Activated effector memory CD4-positive, alpha-beta T cell treated with anti-CD3 and anti-CD28 coated beads, Interleukin-2, amount 50 U/mL, for 16 hours (primary cell): ENCODE results near the gene HDAC11.
"Not testable (repeated sequence)": the region's sequence is repeated elsewhere in the genome, so short reads cannot be mapped to it uniquely, and the experiment has no call there.

Experiments
- DNase-seq: peaks from one replicate; pipeline ENCODE4 v3.0.0-alpha.2; 2020

Gene HDAC11, protein sequence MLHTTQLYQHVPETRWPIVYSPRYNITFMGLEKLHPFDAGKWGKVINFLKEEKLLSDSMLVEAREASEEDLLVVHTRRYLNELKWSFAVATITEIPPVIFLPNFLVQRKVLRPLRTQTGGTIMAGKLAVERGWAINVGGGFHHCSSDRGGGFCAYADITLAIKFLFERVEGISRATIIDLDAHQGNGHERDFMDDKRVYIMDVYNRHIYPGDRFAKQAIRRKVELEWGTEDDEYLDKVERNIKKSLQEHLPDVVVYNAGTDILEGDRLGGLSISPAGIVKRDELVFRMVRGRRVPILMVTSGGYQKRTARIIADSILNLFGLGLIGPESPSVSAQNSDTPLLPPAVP

DNA sequence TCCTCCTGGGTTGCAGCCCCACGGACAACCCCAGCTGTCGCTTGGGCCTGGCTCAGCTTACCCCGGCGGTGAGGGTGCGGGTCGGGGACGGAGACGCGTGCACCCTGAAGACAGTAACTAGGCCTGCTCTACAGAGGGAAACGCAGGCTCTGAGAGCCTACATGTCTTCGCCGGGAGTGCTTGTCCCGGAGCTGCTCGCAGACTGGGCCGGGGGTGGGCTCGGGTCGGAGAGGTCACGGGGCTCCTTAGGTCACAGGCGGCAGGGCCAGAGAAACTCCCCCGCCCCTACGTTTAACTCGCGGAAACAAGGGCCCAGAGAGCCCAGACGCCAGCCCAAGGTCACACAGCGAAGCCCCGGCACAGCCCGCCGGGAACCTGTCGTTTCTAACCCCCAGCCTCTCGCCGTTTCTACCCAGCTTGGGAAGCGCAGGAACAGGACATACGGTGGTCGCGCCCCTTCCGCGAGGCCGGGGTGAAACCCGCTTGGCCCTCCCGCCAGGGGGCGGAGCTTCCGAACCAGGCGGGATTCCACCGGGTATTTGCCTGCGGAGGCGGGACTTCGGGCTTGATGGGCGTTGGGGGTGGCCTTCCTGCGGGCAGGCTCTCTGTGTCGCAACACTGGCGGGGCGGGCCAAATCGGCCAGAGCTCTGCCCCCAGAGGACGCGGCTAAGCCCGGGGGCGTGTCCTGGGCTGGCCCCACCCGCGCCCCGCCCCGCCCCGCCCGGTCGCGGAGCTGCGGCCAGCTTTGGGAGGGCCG is at the start of gene HDAC11:
HDAC11 (plus strand) TSS at position 725 of the 758 bp plus-strand sequence. CDS start 42 bp downstream, outside the sequence.
- DNase-seq = peak; percentile 99

DNA sequence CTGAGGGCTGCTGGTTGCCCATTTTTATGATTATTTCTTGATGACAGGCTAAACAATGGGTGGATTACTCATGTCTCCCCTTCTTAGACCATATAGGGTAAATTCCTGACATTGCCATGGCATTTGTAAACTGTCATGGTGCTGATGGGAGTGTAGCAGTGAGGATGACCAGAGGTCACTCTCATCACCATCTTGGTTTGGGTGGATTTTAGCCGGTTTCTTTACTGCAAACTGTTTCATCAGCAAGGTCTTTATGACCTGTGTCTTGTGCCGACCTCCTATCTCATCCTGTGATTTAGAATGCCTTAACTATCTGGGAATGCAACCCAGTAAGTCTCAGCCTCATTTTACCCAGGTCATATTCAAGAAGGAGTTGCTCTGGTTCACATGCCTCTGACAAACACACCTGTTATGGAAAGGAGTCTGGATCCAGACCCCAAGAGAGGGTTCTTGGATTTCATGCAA is 49.7 kb upstream of the HDAC11 start:
- DNase-seq = not testable (repeated sequence)

DNA sequence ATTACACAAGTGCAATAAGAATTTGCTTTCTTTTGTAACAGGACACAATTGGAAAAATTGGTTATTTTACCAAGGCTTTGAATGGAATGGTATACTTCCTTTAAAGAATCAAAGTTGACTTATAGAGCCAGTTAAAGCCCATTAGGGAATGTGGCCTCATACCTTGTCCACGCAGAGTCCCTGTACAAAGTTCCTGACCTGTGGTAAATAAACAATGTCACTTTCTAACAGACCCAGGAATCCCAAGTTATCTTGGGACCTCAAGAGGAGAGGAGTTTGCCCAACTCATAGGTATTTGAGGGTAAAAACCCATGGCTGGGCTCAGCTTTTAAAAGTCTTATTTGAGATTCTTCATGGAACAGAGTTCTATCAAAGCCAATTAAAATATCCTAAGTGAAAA is 48.0 kb upstream of the HDAC11 start:
- DNase-seq = no peak

DNA sequence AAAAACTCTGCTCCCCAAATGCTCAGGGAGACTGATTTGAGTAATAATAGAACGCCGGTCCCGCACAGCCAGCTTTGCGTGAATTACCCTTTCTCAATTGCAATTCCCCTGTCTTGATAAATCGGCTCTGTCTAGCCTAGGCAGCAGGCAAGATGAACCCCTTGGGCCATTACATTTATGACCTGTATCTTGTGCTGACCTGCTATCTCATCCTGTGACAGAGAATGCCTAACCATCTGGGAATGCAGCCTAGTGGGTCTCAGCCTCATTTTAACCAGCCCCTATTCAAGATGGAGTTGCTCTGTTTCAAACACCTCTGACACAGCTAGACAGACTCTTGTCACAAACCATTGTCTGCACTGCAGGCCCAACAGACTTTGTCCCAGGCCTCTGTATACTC is 46.2 kb upstream of the HDAC11 start:
- no peak for DNase-seq

DNA sequence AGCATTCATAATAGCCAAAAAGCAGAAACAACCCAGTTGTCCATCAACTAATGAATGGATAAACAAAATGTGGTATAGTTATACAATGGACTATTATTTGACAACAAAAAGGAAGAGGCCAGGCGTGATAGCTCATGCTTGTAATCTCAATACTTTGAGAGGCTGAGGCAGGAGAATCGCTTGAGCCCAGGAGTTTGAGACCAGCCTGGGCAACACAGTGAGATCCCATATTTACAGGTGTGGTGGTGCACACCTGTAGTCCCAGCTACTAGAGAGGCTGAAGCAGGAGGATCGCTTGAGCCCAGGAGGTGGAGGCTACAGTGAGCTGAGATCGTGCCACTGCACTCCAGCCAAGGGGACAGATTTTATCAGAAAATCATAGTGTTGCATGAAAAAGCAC is 43.9 kb upstream of the HDAC11 start:
- DNase-seq = not testable (repeated sequence)

DNA sequence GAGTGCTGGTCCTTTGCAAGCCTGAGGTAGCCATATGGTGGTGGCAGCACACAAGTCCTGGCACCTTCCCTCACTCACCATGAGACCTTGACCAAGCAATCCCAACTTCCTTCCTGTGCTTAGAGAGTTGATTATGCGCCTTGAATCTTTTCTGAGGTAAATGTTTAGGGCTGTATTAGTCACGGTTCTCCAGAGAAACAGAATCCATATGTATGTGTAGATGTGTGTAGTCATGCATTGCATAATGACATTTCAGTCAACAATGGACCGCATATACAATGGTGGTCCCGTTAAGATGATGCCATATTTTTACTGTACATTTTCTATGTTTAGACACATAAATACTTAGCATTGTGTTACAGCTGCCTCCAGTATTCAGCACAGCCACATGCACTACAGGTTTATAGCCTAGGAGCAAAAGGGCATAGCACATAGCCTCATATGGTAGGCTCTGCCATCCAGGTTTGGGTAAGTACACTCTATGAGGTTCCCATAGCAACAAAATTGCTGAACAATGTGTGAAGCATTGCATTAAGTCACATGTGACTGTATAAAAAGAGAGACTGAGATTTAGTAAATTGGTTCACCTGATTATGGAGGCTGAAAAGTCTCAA is 39.8 kb upstream of the HDAC11 start:
- no peak for DNase-seq

DNA sequence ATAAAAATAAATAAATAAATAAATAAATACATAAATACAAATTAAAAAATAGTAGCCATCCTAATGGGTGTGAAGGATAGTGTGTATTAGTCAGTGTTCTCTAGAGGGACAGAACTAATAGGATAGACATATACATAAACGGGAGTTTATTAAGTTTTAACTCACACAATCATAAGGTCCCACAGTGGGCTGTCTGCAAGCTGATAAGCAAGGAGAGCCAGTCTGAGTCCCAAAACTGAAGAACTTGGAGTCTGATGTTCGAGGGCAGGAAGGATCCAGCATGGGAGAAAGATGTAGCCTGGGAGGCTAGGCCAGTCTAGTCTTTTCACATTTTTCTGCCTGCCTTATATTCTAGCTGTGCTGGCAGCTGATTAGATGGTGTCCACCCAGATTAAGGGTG is 37.2 kb upstream of the HDAC11 start:
- DNase-seq = not testable (repeated sequence)

DNA sequence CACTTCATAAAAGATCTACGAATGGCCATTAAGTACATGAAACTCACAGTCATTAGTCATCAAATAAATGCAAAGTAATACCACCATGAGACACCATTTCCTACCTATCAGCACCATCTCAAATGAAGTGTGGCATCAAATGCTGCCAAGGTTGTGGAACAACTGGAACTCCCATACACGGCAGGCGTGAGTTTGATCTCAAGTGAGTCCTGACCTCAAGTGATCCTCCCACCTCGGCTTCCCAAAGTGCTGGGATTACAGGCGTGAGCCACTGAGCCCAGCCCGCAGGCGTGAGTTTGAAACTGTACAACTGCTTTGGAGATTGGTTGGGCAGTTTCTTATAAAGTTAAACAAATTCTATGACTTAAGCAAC is 28.8 kb upstream of the HDAC11 start:
- DNase-seq = peak; percentile 77

DNA sequence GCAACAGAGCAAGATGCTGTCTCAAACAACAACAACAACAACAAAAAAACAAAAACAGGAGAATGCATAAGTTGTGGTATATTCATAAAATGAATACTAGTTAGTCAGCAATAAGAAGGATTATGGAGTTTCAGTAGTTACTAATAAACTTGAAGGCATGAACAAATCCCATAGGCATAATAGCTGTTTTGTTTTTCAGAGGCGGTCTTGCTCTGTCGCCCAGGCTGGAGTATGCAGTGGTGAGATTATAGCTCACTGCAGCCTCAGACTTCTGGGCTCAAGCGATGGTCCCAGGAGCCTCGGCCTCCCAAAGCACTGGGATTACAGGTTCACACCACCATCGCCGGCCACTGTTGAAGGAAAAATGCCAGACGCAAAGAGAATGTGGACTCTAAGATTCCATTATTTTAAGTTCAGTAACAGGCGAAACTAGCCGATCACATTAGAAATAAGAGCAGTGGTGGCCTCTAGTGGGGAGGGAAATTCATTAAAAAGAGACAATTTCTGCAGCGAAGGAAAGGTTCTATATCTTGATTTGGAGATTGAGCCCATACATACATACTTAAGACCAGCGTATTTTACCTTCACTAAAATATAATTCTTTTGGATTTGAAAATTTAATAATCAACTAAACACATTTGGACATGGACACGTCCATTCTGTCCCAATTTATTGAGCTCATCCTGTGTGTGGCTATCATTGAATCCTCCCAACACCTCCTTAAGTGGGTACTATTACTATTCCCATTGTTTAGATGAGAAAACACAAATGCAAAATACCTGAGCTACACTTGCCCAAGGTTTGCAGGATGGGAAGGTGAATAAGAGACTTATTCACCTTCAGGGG is 27.4 kb upstream of the HDAC11 start:
- DNase-seq = peak; percentile 66

DNA sequence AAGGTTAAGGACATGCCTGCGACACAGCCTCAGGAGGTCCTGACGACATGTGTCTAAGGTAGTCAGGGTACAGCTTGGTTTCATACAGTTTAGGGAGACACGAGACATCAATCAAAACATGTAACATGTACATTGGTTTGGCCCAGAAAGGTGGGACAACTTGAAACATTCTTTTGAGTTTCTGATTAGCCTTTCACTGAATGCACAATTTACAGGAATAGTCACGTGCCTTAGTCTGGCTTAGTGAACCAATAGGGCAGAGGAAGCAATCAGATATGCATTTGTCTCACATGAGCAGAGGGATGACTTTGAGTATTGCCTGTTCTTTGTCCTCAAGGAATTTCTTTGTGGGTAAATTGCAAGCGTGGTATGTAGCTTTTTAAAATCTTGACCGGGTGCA is 24.5 kb upstream of the HDAC11 start:
- no peak for DNase-seq

DNA sequence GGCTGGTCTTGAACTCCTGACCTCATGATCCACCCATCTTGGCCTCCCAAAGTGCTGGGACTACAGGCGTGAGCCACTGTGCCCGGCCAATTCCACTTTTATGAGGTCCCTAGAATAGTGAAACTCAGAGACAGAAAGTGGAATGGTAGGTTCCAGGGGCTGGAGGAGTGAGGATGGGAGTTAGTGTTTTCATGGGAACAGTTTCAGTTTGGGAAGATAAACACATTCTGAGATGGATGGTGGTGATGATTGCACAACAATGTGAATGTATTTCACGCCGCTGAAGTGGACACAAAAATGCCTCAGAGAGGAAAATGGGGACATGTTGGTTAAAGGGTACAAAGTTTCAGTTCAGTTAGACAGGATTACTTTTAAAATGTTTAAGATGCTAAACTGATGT is 22.5 kb upstream of the HDAC11 start:
- DNase-seq = no peak

DNA sequence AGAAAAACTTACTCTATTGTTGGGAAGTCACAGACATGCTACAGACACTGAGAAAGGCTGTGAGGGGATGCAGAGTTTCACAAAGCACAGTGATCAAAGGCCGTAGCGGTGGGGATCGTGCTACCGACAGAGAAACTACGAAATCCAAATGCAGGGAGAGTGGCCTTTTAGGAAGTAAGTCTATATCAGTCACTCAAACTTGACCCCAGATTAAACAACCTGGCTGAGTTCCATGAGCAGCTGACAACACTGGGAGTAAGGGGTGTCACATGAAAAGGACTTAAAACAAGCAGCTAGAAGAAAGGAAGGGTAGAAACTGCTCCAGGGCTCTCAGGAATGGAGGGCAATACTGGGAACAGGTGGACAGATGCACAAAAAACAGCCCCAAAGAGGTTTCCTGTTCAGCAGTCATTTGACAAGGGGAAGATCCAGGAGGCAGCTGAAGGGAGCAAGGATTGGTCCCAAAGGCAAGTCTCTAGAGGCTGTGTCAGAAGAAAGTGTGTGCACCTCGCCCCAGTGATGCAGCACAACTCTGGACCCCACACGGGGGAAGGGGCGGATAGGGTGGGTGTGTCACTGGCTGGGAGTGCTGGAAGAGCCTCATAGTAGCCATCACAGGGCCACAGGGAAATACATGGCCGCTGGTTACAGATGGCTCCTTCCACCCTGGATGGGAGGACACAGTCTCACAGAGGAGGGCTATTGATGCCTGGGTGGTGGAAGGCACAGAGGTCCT is 20.3 kb upstream of the HDAC11 start:
- DNase-seq = no peak

DNA sequence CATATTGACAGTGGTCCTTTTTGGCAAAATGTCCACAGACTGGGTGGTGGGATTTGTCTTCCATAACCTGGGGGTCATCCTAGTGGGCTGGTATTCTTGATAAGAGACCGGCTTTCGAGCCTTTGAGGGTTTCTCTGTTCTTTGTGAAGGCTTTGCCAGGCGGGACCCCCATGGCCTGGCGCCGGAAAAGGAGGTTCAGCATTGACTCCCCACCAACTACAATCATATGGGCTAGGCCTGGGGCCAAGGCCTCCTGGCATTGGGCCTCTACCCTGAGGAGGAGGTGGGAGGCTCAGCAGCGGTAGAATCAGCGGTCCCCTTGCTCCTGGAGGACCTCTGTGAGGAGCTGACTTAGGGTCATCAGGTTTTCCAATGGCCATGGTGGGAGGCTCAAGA is 19.8 kb upstream of the HDAC11 start:
- no peak for DNase-seq

DNA sequence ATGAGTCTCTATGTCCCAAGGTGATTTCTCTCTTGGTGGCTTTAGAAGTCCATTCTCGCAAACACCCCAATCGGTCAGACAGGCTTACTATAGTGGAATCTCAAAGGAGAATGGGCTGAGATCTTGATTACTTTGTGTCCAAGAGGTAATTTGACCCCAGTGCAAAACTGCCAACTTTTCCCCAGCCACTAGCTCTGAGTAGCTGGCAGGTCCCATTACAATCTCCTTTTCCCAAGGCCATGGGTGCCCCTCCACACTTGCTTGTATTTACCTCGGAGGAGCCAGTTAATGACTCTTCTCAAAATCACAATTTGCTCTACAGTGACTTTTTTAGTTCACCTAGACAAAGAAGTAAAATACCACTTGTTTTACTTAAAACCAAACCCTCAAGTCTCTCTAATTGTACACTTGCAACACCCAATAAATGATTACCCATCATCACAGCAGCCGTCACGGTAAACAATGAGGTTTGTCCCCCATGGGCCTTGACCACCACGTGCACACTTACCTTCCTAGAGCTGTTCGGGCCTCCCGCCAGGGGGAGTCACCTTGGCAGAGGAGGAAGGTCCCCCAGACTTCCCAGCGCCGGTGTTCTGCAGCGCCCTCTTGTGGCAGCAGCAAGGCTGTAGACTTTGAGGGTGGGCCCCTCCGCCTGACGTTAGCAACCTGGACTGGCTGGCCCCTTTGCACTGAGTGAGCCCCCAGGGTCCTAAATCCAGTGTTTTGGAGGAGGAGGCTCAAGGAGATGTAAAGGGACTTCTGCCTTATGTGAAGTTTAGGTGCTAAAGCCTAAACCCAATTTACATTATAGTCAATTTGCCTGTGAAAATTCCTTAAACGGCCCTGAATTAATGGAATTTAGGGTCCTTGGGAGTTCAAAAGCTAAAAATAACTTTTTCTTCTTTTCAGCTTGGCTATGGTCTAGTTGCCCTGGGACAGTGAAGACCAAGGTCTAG is 18.7 kb upstream of the HDAC11 start:
- peak; percentile 90 for DNase-seq

DNA sequence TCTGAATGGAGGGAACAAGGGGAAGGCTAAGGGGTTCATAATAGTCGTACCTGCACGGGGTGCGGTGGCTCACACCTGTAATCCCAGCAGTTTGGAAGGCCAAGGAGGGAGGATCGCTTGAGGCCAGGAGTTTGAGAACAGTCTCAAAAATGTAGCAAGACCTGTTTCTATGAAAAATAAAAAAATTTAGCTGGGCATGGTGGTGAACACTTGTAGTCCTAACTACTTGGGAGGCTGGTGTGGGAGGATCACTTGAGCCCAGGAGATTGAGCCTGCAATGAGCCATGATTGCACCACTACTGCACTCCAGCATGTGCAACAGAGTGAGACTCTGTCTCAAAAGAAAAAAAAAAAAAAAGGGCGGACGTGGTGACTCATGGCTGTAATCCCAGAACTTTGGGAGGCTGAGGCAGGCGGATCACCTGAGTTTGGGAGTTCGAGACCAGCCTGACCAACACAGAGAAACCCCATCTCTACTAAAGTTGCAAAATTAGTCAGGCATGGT is 17.9 kb upstream of the HDAC11 start:
- DNase-seq = no peak

DNA sequence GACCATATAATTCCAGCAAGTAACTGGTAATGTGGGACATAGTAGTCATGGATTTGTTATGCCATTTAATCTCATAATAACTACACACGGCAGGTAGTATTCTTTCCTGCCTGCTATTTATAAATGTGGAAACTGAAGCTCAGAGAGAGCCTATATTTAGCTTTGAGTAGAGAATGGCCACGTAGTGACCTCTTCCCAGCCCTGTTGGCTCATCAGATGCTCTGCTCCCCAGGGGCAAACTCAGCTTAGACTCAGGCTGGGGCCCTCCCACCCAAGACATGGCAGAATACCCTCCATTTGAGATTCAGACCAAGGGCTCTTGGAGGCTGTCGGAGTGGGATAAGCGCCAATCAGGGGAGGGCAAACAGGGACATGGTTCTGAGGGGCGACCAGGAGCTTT is 17.3 kb upstream of the HDAC11 start:
- DNase-seq = no peak

DNA sequence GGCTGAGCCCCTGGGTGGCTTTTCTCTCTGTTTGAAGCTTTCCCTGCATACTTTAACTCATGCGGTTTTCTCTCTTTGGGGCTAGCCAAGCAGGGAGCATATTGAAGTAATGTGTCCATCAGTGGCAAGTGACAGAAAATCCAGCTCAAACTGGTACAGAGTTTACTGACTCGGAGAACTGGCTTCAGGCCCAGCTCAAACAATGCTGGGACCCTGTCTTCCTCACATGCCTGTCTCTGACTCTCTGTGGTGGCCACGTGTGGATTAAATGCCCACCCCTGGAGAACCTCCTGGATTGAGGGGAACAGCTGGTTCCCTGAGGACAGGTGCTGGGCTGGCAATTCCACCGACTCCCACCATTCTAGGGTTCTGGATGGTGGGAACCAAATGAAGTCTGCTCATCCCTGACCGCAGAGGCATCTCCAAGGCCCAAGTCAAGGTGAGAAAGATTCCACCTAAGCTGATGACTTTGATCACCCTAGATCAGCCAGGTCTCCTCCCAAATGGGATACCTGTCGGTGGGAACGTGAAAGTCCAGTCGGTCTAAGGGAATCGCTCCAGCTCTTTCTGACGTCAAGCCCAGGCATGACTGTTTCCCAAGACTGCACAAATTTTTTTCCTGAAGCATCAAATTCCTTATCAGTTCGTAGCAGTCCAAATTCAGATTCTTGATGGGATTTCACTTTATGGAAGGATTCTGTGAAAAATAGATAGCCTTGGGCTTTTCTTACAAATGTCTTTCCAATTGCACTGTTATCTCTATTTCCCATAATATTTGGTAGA is 16.3 kb upstream of the HDAC11 start:
- no peak for DNase-seq

DNA sequence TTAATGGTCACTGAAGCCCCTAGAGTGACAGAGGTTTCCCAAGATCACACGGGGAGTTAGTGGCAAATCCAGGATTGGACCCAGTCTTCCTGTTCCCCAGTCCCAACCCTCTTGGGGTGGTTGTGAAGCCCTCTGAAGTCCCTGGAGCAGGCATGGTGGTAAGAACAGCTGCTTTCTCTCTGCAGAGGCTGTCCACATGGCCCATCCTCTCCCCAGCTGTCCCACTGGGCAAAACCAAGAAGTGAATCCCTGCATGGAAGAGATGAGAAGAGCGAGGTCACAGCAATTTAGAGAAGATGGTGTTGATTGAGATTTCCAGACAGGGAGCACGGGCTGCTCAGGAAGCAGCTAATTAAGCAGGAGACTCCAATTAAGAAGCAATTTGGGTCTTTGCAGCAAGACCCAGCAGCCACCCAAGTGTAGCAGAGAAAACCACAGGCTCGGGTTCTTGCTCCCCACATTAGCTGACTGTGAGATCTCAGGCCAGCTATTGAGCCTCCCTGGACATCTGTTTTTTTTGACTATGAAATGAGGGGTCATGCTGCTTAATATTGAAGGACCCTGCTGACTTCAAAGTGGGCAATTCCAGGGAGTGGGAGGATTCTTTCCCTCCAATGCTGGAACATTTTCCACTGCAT is 14.8 kb upstream of the HDAC11 start:
- peak; percentile 28 for DNase-seq

DNA sequence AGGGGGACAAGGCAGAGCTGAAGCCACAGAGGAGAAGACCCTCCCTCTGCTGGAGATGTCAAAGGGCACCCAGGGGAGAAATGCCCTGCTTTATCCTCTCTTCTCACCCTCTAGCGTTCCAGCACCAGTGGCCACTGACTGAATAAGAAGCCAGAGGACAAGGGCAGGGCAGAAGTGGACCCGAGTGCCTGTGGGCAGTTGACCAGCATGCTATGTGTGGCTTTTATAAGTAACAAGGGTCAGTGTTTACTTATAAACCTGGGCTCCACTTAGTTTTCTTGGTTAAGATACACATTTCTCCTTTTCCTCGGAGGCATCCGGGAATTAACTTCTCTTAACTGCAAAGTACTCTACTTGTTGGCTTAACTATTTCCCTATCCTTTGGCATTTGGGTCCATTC is 13.3 kb upstream of the HDAC11 start:
- DNase-seq = no peak
